HG02870 (cell line): ENCODE results near the gene FAM156B.
"Not testable (repeated sequence)": the region's sequence is repeated elsewhere in the genome, so short reads cannot be mapped to it uniquely, and the experiment has no call there.

ENCODE experiments used
- ATAC-seq: cut with Tn5 transposase; IDR thresholded peaks from one replicate; pipeline ENCODE4 v1.9.1; 2021; ENCODE audit warnings: mild to moderate bottlenecking, moderate library complexity; ENCODE audit not compliant: unreplicated experiment

The FAM156B gene

GRCh38 chrX:52923781-52924241, 26.7 kb downstream of the FAM156B start:
- ATAC-seq, result peak; percentile 32

- not testable (repeated sequence) for ATAC-seq
These were observed 33.1 kb downstream of the FAM156B start for GRCh38 chrX:52930214-52930613.

- no peak for ATAC-seq
These were observed 36.1 kb downstream of the FAM156B start for GRCh38 chrX:52933213-52933612.

- ATAC-seq, result peak; percentile 21
These were observed 37.0 kb downstream of the FAM156B start for GRCh38 chrX:52933976-52934703.

- ATAC-seq, result peak; percentile 91
These were observed 37.8 kb downstream of the FAM156B start for GRCh38 chrX:52934704-52935469.

- not testable (repeated sequence) for ATAC-seq
These were observed 38.3 kb downstream of the FAM156B start for GRCh38 chrX:52935470-52935784.

- ATAC-seq, result not testable (repeated sequence)
These were observed 43.6 kb downstream of the FAM156B start for GRCh38 chrX:52940704-52941103.

GRCh38 chrX:52941728-52942127, 44.6 kb downstream of the FAM156B start:
- not testable (repeated sequence) for ATAC-seq

- not testable (repeated sequence) for ATAC-seq
These were observed 48.8 kb downstream of the FAM156B start for GRCh38 chrX:52945838-52946494.

GRCh38 chrX:52947501-52947900, 50.4 kb downstream of the FAM156B start:
- not testable (repeated sequence) for ATAC-seq

GRCh38 chrX:52948265-52948664, 51.1 kb downstream of the FAM156B start:
- not testable (repeated sequence) for ATAC-seq

- not testable (repeated sequence) for ATAC-seq
These were observed 52.2 kb downstream of the FAM156B start for GRCh38 chrX:52949325-52949724.

GRCh38 chrX:52949884-52950283, 52.8 kb downstream of the FAM156B start:
- ATAC-seq, result not testable (repeated sequence)
